ENCODE measurements around the gene RAP1GAP. TPM values are rescaled to one million over a fixed set of nuclear protein-coding genes. Genes with fewer than 3 reads are reported as not detected.

The RAP1GAP gene
- total RNA-seq, 2 experiments from 2014 or later = 1.3 to 1.6 TPM

- H3K9me3 Mint-ChIP-seq = no peaks in the 10 kb centered on the region
- no peak for TF ChIP-seq CTCF (IDR thresholded peaks at IDR 0.05)
- ATAC-seq (no peak), DNase-seq (no peak)
- ChIA-PET CTCF (interaction anchor here (0.7 to 1.0 kb wide), 2 partner anchors 11 to 357 kb away, joined by 3 read pairs; no protein-coding TSS in a partner anchor), POLR2A (interaction anchor here (0.7 kb wide), 1 partner anchor 794 kb away, joined by 3 read pairs; no protein-coding TSS in a partner anchor)
- no peak overlapping the region for H3K27ac Mint-ChIP-seq
- H3K4me1 Mint-ChIP-seq (ENCODE audit: low read depth) = no peaks in the 10 kb centered on the region
- no peaks in the 10 kb centered on the region for H3K36me3 Mint-ChIP-seq (ENCODE audit: low read depth)
- no peak overlapping the region for H3K4me3 Mint-ChIP-seq
- intact Hi-C loops (cut with micrococcal nuclease) = no loop called here
- peaks cover 10% of the 10 kb centered on the region for H3K27me3 Mint-ChIP-seq
These were observed 95.7 kb downstream of the RAP1GAP start for GRCh38 chr1:21573475-21573874.

- CTCF ChIA-PET = interaction anchor here (1.0 kb wide), 1 partner anchor 356 kb away, joined by 3 read pairs; no protein-coding TSS in a partner anchor
- no peak for DNase-seq
- Mint-ChIP-seq H3K27me3 (peaks cover 10% of the 10 kb centered on the region), H3K27ac (no peak overlapping the region), H3K9me3 (no peaks in the 10 kb centered on the region), H3K36me3 (ENCODE audit: low read depth) (no peaks in the 10 kb centered on the region), H3K4me3 (no peak overlapping the region), H3K4me1 (ENCODE audit: low read depth) (no peaks in the 10 kb centered on the region)
- POLR2A ChIA-PET = no interaction called here
- no peak for ATAC-seq
- no peak for TF ChIP-seq CTCF (IDR thresholded peaks at IDR 0.05)
- intact Hi-C loops (cut with micrococcal nuclease) = no loop called here
These were observed 96.4 kb downstream of the RAP1GAP start for GRCh38 chr1:21572735-21573277.

- POLR2A ChIA-PET = no interaction called here
- CTCF ChIA-PET = no interaction called here
- no peak for DNase-seq
- ATAC-seq = no peak
- Mint-ChIP-seq H3K4me1 (ENCODE audit: low read depth) (no peaks in the 10 kb centered on the region), H3K9me3 (no peaks in the 10 kb centered on the region), H3K36me3 (ENCODE audit: low read depth) (no peaks in the 10 kb centered on the region), H3K27me3 (peaks cover 10% of the 10 kb centered on the region), H3K4me3 (no peak overlapping the region), H3K27ac (no peak overlapping the region)
- intact Hi-C loops (cut with micrococcal nuclease) = no loop called here
- TF ChIP-seq CTCF (IDR thresholded peaks at IDR 0.05) = no peak
These were observed 96.9 kb downstream of the RAP1GAP start for GRCh38 chr1:21572221-21572620.

- ChIA-PET CTCF (interaction anchor here (0.8 kb wide), 1 partner anchor 62 kb away, joined by 3 read pairs; the partner anchor contains the start of gene ALPL), POLR2A (no interaction called here)
- H3K4me3 Mint-ChIP-seq = no peak overlapping the region
- peaks cover 10% of the 10 kb centered on the region for H3K27me3 Mint-ChIP-seq
- no peaks in the 10 kb centered on the region for H3K4me1 Mint-ChIP-seq (ENCODE audit: low read depth)
- intact Hi-C loops (cut with micrococcal nuclease) = no loop called here
- H3K9me3 Mint-ChIP-seq = no peaks in the 10 kb centered on the region
- DNase-seq (no peak), ATAC-seq (no peak)
- no peak for TF ChIP-seq CTCF (IDR thresholded peaks at IDR 0.05)
- no peaks in the 10 kb centered on the region for H3K36me3 Mint-ChIP-seq (ENCODE audit: low read depth)
- H3K27ac Mint-ChIP-seq = no peak overlapping the region
These were observed 98.3 kb downstream of the RAP1GAP start for GRCh38 chr1:21570885-21571284.

GRCh38 chr1:21570528-21570875 is 98.7 kb downstream of the RAP1GAP start:
- no peaks in the 10 kb centered on the region for H3K4me1 Mint-ChIP-seq (ENCODE audit: low read depth)
- CTCF ChIA-PET = interaction anchor here (0.8 kb wide), 1 partner anchor 61 kb away, joined by 3 read pairs; the partner anchor contains the start of gene ALPL
- peaks cover 10% of the 10 kb centered on the region for H3K27me3 Mint-ChIP-seq
- intact Hi-C loops (cut with micrococcal nuclease) = no loop called here
- TF ChIP-seq CTCF (IDR thresholded peaks at IDR 0.05) = no peak
- no peak overlapping the region for H3K4me3 Mint-ChIP-seq
- POLR2A ChIA-PET = no interaction called here
- DNase-seq (no peak), ATAC-seq (no peak)
- H3K36me3 Mint-ChIP-seq (ENCODE audit: low read depth) = no peaks in the 10 kb centered on the region
- H3K27ac Mint-ChIP-seq = no peak overlapping the region
- no peaks in the 10 kb centered on the region for H3K9me3 Mint-ChIP-seq

Data from activated CD8-positive, alpha-beta T cell treated with anti-CD3 and anti-CD28 coated beads for 36 hours (primary cell).